NCI-H345 treated with DMSO at 0.1 percent for 48 hours (cell line): ENCODE data around the gene ASPN.

Experiments
- DNase-seq: peaks from one replicate; lab custom pipeline; 2025; ENCODE audit not compliant: unreplicated experiment; lab: John Stamatoyannopoulos, UW

The ASPN gene

GRCh38 chr9:92506184-92506857 lies 24.0 kb upstream of the ASPN start:
- DNase-seq: no peak

GRCh38 chr9:92504881-92505280 lies 22.6 kb upstream of the ASPN start:
- no peak for DNase-seq

- no peak for DNase-seq
Observed at GRCh38 chr9:92503156-92503555, 20.9 kb upstream of the ASPN start.

GRCh38 chr9:92501671-92502393 lies 19.5 kb upstream of the ASPN start:
- no peak for DNase-seq

GRCh38 chr9:92500725-92501124 lies 18.4 kb upstream of the ASPN start:
- DNase-seq: no peak

- DNase-seq: no peak
Observed at GRCh38 chr9:92499701-92500100, 17.4 kb upstream of the ASPN start.

DNA sequence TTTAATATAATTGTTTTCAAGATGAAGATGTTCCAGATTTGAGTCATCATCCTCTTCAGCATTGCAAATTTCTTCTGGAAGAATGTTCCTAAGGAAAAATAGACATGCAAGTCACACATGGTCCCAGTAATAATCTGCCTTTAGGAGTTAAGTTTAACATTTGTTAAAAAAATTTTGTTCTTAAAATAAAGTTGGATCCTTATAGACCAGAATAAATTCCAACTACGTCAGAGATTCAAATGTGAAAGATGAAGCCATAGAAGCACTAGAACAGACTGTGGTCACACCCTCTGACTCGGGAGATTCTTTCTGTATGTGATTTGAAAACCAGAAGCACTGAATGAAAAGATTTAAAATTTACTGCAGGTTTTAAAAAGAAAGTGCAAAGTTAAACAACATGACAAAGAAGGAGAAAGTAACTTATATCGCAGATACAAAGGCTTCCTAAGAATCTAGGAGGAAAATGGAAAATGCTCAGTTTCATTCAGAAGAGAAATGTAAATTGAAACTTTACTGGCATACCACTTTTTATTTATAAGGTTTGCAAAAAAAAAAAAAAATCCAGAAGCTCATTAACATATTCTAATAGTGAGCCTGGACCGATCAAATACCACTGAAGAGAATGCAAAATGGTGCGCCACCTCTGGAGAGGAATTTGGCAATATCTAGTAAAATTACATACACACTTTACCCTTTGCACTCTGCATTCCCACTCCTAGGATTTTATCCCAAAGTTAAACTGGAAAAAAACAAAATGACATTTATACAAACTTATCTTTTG lies 14.3 kb upstream of the ASPN start:
- DNase-seq: no peak

- no peak for DNase-seq
Observed at GRCh38 chr9:92494856-92495255, 12.6 kb upstream of the ASPN start.

GRCh38 chr9:92493749-92494387 lies 11.6 kb upstream of the ASPN start:
- no peak for DNase-seq

DNA sequence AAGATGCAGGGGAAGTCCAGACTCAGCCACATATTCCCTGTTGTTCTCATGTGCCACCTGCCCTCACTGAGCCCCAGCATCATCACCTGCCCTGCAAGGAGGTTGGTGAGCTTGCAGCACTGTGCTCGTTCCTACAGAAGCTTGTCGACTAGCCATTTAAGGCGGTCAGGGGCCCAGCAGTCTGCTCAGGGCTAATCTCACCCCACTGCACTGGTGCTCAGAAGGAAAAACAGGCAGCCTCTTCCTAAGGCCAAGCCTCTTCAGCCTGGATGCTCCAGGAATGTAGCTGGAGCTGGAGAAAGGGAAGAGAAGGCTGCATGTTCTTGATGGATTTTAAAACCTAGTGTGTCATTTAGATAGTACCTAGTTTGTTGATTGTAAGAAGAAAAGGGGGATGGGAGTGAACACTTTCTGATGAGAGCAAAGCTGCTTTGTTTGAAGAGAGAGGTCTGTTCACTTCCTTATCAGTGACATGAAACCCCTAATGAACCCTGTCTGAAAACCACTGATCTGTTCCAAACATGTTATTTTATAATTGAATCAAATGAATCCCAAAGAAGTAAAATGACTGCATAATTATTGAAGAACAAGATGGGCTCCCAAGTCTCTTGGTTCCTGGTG lies 10.6 kb upstream of the ASPN start:
- no peak for DNase-seq

DNA sequence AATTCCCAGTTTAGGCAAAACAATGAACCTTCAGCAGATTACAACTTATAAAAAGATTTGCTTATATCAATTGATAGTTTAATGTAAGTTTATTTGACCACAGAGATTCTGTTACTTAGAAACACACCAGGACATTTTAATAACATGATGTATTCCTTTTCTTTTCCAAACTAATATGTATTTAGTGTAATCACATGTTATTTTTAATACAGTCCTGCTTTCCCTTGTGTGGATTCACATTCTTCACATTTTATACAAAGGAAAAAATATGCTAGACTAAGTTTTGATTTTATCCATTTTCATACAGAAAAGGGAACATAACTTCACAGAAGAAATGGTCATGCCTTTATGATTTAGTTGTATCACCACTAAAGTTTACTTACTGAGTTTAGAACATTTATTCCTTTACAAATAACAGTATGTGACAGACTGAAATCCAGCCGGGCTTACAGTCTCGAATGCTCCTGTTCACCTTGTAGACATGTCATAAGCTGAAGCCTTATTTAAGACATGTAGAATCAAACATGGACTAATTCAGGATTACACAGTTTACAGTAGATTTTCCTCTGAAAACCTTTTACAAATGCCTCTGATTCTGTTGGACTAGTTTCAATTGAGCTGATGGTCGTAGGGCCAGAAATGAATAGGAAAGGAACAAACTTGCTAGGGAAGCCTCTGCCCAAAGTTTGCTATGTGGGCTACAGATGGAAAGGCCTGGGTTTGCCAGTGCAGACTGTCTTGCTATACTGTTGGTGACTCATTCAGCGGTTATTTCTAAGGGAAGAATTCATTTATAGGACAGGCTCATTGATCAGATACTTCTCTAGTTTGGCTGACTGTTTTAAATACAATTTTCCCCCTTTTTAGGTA lies 6.6 kb upstream of the ASPN start:
- DNase-seq: no peak

DNA sequence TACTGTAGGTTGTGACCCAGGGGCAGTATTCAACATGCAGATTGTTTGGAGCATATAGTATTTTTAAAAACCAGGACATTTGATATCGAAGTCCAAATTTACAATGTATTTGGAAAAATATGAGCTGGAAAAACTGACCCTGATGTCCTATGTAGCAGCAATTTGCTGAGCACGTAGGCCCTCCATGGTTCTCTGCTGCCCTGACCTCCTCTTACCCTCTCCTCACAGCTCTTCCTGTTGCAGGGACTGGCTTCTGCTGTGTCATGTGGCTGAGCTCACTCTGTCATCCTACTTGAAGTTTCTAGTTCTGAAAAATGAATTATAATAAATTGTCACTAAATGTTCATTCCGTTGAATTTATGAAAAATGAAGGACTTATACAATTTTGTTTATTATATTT lies 4.1 kb upstream of the ASPN start:
- no peak for DNase-seq

DNA sequence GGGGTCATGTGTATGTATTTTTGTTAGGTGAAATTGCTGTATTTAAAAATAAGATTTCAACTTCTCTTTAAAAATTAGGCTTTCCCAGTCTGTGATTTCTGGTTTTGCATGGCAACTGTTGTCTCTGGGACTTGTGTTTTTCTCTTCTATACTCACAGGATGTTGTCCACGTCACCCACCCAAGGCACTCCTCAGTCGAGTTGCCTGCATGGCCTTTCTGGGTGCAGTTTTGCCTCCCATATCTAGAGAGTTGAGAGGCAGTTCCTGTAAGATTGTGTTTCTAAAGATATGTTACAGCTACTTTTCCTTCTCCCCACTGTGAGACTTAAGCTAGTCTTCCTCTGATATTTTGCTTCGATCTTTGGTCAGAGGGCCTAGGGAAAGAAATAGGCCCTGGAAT lies 2.3 kb upstream of the ASPN start:
- no peak for DNase-seq

DNA sequence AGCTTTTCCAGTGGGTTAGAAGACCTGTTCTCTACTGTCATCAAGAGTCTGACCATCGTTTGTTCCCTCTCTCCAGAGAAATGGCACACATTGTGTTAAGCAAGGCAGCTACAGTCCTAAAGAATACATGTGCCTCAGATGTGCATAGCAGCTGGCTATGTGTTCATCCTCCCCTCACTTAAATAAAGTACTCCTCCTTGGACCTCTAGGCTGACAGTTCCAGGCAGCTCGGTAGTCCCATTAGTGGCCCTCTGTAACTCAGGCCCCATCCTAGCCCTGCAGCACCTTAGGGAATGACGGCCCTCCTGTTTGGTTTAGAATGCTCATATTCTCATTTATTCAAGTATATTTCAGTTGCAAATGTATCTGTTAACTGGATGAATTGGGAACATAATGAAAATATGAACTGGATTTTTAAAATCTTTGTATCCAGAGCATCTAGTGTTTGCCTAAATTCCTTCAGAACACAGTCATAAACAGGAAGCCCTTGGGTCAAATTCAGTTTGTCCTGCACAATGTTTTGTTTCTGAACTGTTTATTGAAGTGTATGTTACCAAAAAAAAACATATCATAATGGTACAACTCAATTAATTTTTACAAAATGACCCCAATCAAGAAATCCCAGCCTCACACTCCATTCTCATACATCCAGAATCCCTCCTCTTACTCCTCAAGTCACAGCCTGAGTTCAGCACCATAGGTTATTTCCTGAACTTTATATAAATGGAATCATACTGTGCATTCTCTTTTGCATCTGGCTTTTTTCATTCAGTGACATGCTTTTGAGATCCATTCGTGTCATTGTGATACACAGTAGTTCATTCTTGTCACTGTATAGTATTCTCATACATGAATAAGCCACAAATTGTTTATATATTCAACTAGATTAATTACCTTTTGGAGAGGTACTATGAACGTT lies 1.6 kb upstream of the ASPN start:
- DNase-seq: no peak

DNA sequence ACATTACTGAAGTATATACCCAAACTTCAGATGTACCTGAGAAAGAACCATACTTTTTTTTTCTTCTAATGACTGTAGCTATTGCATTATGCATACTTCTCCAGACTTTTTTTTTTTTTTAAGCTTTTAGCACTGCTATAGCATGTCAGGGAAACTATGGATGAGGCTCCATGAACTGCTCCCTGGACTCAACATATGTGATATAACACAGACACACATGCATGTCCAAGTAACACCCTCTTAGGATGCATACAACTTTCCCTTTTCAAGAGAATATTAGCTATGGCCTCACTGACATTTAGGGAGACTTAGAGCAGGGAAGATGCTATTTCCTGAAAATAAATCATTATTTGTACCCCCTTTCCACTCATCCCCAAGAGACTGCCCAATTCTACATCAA lies 499 bp upstream of the ASPN start:
- no peak for DNase-seq

- no peak for DNase-seq
Observed at GRCh38 chr9:92480986-92481633, 1.2 kb downstream of the ASPN start.

DNA sequence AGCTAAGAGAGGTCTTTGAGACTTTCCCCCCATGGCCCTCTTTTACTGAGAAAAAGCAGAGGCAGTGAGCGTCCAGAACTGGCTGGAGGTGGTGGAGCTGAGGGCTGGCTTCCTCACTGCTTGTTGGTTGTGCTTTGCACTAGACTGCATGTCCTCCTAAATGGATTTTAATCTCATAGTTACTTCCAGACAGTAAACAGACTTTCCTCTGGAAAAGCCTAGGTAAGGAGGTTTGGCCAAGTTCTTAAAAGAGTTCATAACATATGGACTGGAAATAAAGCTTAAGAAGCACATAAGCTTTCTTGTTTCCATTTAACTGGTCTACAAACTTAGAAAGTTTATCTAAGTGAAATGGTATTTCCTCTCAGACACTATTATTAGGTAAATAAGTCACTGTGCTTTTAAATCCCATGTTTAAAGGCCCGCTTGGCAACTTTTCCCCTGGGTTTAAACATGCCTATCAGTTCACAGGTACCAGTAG lies 2.0 kb downstream of the ASPN start:
- DNase-seq: no peak

- DNase-seq: no peak
Observed at GRCh38 chr9:92479346-92479745, 3.0 kb downstream of the ASPN start.

- no peak for DNase-seq
Observed at GRCh38 chr9:92478783-92479182, 3.5 kb downstream of the ASPN start.
